ENCODE data around the gene ST3GAL3.

The ST3GAL3 gene

DNA sequence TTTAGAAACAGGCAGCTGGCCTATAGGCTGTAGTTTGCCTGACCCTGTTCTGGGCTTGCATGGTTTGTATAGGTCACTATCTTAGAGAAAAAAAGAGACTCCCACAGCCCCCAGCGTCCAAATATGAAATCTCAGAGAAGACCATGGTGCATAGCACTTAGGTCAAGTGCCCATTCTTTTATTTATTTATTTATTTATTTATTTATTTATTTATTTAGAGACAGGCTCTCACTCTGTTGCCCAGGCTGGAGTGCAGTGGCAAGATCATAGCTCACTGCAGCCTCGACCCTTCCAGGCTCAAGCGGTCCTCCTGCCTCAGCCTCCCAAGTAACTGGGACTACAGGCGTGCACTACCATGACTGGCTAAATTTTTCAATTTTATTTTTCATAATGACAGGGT is 175.4 kb downstream of the ST3GAL3 start:
- no peaks in the 10 kb centered on the region for H3K9me3 ChIP-seq (ENCODE audit: control insufficient read depth, low read length)
- WGBS, 2 experiments: 94 to 96% methylated on average over 3 to 4 of the region's 4 CpGs
- no peaks in the 10 kb centered on the region for H3K27me3 ChIP-seq (ENCODE audit: control insufficient read depth, insufficient read depth, low read length, poor library complexity, severe bottlenecking)
- H3K4me1 ChIP-seq (ENCODE audit: control insufficient read depth, insufficient read depth, low read length): peaks cover 15% of the 10 kb centered on the region
- no peak overlapping the region for H3K4me3 ChIP-seq (ENCODE audit: insufficient read depth, low read depth, low read length)
- no peak overlapping the region for H3K27ac ChIP-seq (ENCODE audit: insufficient read depth, low read depth, low read length, poor library complexity, severe bottlenecking)
- H3K36me3 ChIP-seq (ENCODE audit: control insufficient read depth, insufficient read depth, low read length): no peaks in the 10 kb centered on the region

DNA sequence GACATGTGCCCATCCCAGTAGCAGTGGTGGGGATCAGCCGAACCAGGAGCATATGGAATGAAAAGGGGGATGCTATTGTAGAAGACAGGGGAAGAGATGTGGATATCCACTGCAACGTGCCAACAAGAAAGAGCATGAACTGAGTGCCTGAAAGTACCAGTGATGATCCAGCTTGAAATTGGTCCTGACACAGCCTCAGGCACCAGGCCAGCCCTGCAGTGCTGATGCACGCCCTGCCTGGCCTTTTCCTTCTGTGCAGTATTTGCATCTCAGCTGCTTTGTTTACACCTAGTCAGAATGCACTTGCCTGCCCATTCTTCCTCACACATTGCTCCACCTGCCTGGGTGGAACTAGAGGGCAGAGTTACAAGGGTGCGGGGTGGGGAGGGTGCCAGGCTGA is 176.0 kb downstream of the ST3GAL3 start:
- Histone ChIP-seq H3K9me3 (ENCODE audit: control insufficient read depth, low read length) (no peaks in the 10 kb centered on the region), H3K36me3 (ENCODE audit: control insufficient read depth, insufficient read depth, low read length) (no peaks in the 10 kb centered on the region), H3K4me1 (ENCODE audit: control insufficient read depth, insufficient read depth, low read length) (peaks cover 17% of the 10 kb centered on the region), H3K27ac (ENCODE audit: insufficient read depth, low read depth, low read length, poor library complexity, severe bottlenecking) (no peak overlapping the region), H3K27me3 (ENCODE audit: control insufficient read depth, insufficient read depth, low read length, poor library complexity, severe bottlenecking) (no peaks in the 10 kb centered on the region), H3K4me3 (ENCODE audit: insufficient read depth, low read depth, low read length) (no peak overlapping the region)
- WGBS, 2 experiments: 92 to 96% methylated on average over 4 of the region's 4 CpGs

DNA sequence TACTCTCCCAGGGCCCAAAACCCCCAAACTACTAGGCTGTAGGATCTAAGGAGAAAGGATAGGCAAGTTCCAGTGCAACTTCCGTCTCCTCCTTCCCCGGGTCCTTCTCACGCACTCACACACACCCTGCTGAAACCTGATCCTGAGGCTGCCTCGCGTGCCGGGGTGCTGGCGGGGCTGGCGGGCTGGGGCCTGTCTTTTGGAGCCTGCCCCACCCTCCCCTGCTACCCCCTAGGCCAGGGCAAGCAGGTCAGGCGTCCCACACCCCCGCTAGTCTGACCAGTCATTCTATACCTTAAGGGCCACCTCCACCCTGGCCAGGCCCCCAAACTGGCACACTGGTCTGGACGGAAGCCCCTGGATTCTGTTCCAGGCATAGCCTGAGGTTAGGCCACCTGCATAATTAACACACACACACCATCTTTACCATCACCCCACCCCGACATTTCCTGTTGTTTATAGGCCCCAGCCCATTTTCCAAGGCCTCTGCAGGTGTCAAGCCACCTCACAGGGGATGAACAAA is 178.0 kb downstream of the ST3GAL3 start:
- no peaks in the 10 kb centered on the region for H3K36me3 ChIP-seq (ENCODE audit: control insufficient read depth, insufficient read depth, low read length)
- H3K9me3 ChIP-seq (ENCODE audit: control insufficient read depth, low read length): no peaks in the 10 kb centered on the region
- H3K4me3 ChIP-seq (ENCODE audit: insufficient read depth, low read depth, low read length): no peak overlapping the region
- 24 to 29% methylated on average over 12 of the region's 12 CpGs for WGBS, 2 experiments
- no peak overlapping the region for H3K27ac ChIP-seq (ENCODE audit: insufficient read depth, low read depth, low read length, poor library complexity, severe bottlenecking)
- H3K27me3 ChIP-seq (ENCODE audit: control insufficient read depth, insufficient read depth, low read length, poor library complexity, severe bottlenecking): no peaks in the 10 kb centered on the region
- peaks cover 17% of the 10 kb centered on the region for H3K4me1 ChIP-seq (ENCODE audit: control insufficient read depth, insufficient read depth, low read length)

DNA sequence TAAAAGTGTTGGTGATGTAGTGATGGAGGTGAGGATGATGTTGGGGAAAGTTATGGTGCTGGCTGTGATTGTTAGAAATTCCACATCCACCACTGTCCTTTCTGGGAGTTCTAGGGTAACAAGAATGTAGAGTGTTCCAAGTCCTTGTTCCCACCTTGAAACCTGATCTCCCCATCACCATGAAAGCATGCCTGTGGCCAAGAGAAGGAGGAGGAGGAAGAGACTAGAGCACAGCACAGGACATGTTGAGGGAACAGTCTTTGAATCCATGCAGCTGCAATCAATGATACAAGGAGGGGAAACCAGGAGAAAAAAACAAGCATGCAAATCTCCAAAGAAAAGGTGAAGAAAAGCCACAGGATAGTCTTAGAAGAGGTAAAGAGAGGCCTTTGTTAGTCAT is 180.4 kb downstream of the ST3GAL3 start:
- Histone ChIP-seq H3K9me3 (ENCODE audit: control insufficient read depth, low read length) (no peaks in the 10 kb centered on the region), H3K27me3 (ENCODE audit: control insufficient read depth, insufficient read depth, low read length, poor library complexity, severe bottlenecking) (no peaks in the 10 kb centered on the region), H3K36me3 (ENCODE audit: control insufficient read depth, insufficient read depth, low read length) (no peaks in the 10 kb centered on the region), H3K4me3 (ENCODE audit: insufficient read depth, low read depth, low read length) (no peak overlapping the region), H3K4me1 (ENCODE audit: control insufficient read depth, insufficient read depth, low read length) (peaks cover 10% of the 10 kb centered on the region), H3K27ac (ENCODE audit: insufficient read depth, low read depth, low read length, poor library complexity, severe bottlenecking) (no peak overlapping the region)

DNA sequence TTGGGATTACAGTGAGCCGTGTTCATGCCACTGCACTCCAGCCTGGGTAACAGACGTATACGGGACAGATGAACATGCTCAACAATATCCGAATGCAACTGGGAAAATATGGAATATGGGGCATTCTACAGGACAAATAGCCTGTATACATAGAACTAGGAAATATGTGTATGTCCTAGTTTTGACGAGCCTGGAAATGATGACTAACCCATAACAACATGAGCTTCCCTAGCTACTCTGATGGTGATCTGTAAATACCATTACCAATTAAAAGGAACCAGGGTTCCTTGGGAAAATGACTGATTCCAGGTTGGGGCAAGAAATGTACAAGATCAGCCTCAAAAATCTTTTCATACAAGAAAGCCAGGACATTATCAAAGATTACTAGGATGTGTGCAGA is 183.5 kb downstream of the ST3GAL3 start:
- H3K27ac ChIP-seq (ENCODE audit: insufficient read depth, low read depth, low read length, poor library complexity, severe bottlenecking): no peak overlapping the region
- H3K4me1 ChIP-seq (ENCODE audit: control insufficient read depth, insufficient read depth, low read length): peaks cover 4% of the 10 kb centered on the region
- H3K36me3 ChIP-seq (ENCODE audit: control insufficient read depth, insufficient read depth, low read length): no peaks in the 10 kb centered on the region
- no peaks in the 10 kb centered on the region for H3K9me3 ChIP-seq (ENCODE audit: control insufficient read depth, low read length)
- no peaks in the 10 kb centered on the region for H3K27me3 ChIP-seq (ENCODE audit: control insufficient read depth, insufficient read depth, low read length, poor library complexity, severe bottlenecking)
- H3K4me3 ChIP-seq (ENCODE audit: insufficient read depth, low read depth, low read length): no peak overlapping the region
- 90 to 94% methylated on average over 4 to 5 of the region's 5 CpGs for WGBS, 2 experiments

DNA sequence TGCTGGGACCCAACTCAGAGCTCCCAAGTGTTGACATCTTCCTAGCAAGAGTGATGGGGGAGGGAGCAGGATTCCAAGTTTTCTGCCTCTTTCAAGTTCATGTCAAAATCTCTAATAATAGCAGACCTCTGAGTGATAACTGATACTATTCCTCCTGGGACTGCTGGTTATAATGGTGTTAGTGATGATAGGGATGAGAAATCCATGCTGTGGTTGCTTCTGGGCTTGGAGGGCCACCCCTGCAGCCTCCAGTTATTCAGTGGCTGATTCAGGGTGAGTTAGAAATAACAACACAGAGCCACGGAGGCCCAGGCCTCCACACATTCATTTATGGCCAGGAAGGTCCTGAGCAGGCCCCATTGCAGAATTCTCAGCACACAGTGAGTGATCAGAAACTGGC is 185.7 kb downstream of the ST3GAL3 start:
- Histone ChIP-seq H3K27ac (ENCODE audit: insufficient read depth, low read depth, low read length, poor library complexity, severe bottlenecking) (no peak overlapping the region), H3K4me1 (ENCODE audit: control insufficient read depth, insufficient read depth, low read length) (no peaks in the 10 kb centered on the region), H3K4me3 (ENCODE audit: insufficient read depth, low read depth, low read length) (no peak overlapping the region), H3K36me3 (ENCODE audit: control insufficient read depth, insufficient read depth, low read length) (no peaks in the 10 kb centered on the region), H3K9me3 (ENCODE audit: control insufficient read depth, low read length) (no peaks in the 10 kb centered on the region), H3K27me3 (ENCODE audit: control insufficient read depth, insufficient read depth, low read length, poor library complexity, severe bottlenecking) (no peaks in the 10 kb centered on the region)
- 87 to 96% methylated on average over 1 of the region's 1 CpG for WGBS, 2 experiments

DNA sequence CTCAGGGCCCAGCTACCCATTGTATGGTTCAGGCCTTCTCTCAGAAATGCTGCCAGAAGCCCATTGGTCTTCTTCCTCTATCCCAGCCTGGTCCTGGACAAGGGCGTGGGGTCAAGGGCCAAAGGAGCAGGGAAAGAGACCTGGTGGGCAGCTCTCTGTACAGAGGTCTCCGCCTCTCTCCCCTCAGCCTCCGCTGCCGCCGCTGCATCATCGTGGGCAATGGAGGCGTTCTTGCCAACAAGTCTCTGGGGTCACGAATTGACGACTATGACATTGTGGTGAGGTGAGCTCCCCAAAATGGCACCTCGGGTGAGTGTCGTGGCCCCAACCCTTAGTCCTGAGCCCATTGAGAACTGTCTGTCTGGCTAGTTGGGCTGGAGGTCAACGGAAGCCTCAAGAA is 191.6 kb downstream of the ST3GAL3 start:
- WGBS, 2 experiments: 96 to 97% methylated on average over 12 of the region's 12 CpGs
- no peak overlapping the region for H3K27ac ChIP-seq (ENCODE audit: insufficient read depth, low read depth, low read length, poor library complexity, severe bottlenecking)
- no peaks in the 10 kb centered on the region for H3K36me3 ChIP-seq (ENCODE audit: control insufficient read depth, insufficient read depth, low read length)

DNA sequence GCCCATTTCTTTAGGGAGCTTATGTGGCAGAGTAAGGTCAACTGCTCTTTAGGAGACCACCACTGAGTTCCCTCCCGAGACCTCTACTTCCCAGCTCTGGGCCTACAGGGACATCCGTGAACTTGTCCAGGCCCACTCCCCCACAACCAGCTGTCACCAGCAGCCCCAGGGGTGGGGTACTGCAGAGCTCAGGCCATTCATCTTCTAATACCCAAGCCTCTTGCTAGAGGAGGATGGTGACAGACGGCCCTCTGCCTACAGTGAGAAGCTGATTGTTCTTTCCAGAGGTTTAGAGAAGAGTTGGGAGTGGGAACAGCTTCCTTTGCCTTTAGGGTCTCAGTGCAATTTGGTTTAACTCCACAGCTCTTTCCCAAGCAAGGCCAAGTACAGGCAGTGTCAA is 193.1 kb downstream of the ST3GAL3 start:
- H3K4me1 ChIP-seq (ENCODE audit: control insufficient read depth, insufficient read depth, low read length): no peaks in the 10 kb centered on the region
- H3K36me3 ChIP-seq (ENCODE audit: control insufficient read depth, insufficient read depth, low read length): no peaks in the 10 kb centered on the region
- H3K27ac ChIP-seq (ENCODE audit: insufficient read depth, low read depth, low read length, poor library complexity, severe bottlenecking): no peak overlapping the region
- no peak overlapping the region for H3K4me3 ChIP-seq (ENCODE audit: insufficient read depth, low read depth, low read length)
- 88 to 92% methylated on average over 3 of the region's 3 CpGs for WGBS, 2 experiments
- no peaks in the 10 kb centered on the region for H3K27me3 ChIP-seq (ENCODE audit: control insufficient read depth, insufficient read depth, low read length, poor library complexity, severe bottlenecking)
- no peaks in the 10 kb centered on the region for H3K9me3 ChIP-seq (ENCODE audit: control insufficient read depth, low read length)

More for the DNA sequence above, 191.6 kb downstream of the ST3GAL3 start:
- no peak overlapping the region for H3K4me3 ChIP-seq (ENCODE audit: insufficient read depth, low read depth, low read length)
- H3K9me3 ChIP-seq (ENCODE audit: control insufficient read depth, low read length): no peaks in the 10 kb centered on the region
- H3K27me3 ChIP-seq (ENCODE audit: control insufficient read depth, insufficient read depth, low read length, poor library complexity, severe bottlenecking): no peaks in the 10 kb centered on the region
- H3K4me1 ChIP-seq (ENCODE audit: control insufficient read depth, insufficient read depth, low read length): no peaks in the 10 kb centered on the region

DNA sequence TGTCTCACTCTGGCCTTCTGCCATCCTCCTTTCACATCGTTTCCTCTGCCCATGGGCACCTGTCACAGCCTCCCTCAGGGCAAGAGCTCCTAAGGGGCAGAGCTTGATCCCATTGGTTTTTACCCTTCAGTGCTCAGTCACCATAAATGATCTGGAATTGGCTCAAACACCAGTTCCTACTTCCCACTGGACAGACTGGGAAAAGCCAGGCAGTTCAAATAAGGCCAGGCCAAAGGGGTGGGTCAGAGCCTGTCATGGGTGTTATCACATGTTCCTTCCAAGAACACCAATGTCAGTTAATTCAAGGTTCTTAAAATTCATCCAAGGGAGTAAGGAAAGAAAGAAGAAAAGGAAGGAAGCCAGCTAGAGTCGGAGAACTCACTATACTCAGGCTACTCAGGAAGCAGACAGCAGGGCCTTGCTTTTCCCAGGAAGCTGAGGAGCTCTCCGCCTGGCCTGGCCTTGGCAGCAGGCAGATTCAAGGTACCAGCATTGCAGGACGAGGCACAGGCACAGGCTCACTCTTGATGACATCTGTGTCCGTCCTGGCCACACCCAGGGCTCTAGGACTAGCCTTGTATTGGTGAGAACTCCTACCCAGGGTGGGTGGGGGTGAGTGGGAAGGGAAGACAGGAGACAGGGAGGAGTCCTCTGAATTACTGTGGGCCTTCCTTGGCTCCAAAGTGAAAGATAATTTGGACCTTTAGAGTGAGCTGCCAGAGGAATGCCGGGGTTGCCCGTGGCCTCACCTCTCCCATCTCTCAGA is 194.0 kb downstream of the ST3GAL3 start:
- Histone ChIP-seq H3K4me1 (ENCODE audit: control insufficient read depth, insufficient read depth, low read length) (no peaks in the 10 kb centered on the region), H3K9me3 (ENCODE audit: control insufficient read depth, low read length) (no peaks in the 10 kb centered on the region), H3K27ac (ENCODE audit: insufficient read depth, low read depth, low read length, poor library complexity, severe bottlenecking) (no peak overlapping the region), H3K27me3 (ENCODE audit: control insufficient read depth, insufficient read depth, low read length, poor library complexity, severe bottlenecking) (no peaks in the 10 kb centered on the region), H3K4me3 (ENCODE audit: insufficient read depth, low read depth, low read length) (no peak overlapping the region), H3K36me3 (ENCODE audit: control insufficient read depth, insufficient read depth, low read length) (no peaks in the 10 kb centered on the region)
- 93 to 95% methylated on average over 7 of the region's 7 CpGs for WGBS, 2 experiments

DNA sequence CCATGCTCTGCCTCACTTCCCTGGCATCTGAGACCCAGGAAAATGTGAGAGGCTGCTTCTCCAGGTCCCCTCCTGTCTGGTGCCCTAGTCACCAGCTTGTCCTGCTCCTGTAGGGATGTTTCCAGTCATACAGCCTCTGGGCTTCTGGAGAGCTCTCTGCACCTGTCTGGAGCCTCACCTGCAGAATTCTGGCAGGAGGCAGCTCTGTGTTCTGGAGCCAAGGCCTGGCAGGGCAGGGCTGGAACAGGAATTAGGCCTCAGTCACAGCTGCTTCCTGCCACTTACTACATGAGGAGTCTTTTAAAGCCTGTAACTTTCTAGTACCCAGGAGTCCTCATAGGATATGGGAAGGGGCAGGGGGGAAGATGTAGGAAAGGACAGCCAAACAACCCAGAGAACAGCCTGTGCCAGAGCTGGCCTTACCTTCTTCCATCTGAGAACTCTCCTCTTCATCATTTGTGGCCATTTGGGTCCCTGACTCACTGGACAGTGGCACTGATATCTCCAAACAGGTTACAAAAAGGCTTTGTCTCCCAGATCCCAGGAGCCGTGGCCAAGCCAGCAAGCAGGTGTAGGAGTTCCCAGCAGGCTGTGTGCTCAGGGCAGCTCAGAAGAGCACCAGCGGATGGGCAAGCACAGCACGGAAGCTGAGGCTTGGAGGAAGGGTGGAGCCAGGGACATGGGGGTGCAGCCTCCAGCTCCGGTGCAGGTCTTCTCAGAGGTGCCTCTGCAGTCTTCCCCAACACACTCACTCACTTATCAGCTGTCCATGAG is 194.9 kb downstream of the ST3GAL3 start:
- H3K27ac ChIP-seq (ENCODE audit: insufficient read depth, low read depth, low read length, poor library complexity, severe bottlenecking): no peak overlapping the region
- no peaks in the 10 kb centered on the region for H3K9me3 ChIP-seq (ENCODE audit: control insufficient read depth, low read length)
- WGBS, 2 experiments: 94% methylated on average over 4 of the region's 4 CpGs
- H3K36me3 ChIP-seq (ENCODE audit: control insufficient read depth, insufficient read depth, low read length): no peaks in the 10 kb centered on the region
- no peaks in the 10 kb centered on the region for H3K4me1 ChIP-seq (ENCODE audit: control insufficient read depth, insufficient read depth, low read length)
- H3K27me3 ChIP-seq (ENCODE audit: control insufficient read depth, insufficient read depth, low read length, poor library complexity, severe bottlenecking): no peaks in the 10 kb centered on the region
- H3K4me3 ChIP-seq (ENCODE audit: insufficient read depth, low read depth, low read length): no peak overlapping the region

Measured in ectodermal cell (in vitro differentiated cells).